GM21367 (cell line): ENCODE results near the gene METTL8.

Experiments
- ATAC-seq: cut with Tn5 transposase; IDR thresholded peaks from one replicate; pipeline ENCODE4 v1.9.1; 2021; ENCODE audit not compliant: unreplicated experiment

Gene METTL8

DNA sequence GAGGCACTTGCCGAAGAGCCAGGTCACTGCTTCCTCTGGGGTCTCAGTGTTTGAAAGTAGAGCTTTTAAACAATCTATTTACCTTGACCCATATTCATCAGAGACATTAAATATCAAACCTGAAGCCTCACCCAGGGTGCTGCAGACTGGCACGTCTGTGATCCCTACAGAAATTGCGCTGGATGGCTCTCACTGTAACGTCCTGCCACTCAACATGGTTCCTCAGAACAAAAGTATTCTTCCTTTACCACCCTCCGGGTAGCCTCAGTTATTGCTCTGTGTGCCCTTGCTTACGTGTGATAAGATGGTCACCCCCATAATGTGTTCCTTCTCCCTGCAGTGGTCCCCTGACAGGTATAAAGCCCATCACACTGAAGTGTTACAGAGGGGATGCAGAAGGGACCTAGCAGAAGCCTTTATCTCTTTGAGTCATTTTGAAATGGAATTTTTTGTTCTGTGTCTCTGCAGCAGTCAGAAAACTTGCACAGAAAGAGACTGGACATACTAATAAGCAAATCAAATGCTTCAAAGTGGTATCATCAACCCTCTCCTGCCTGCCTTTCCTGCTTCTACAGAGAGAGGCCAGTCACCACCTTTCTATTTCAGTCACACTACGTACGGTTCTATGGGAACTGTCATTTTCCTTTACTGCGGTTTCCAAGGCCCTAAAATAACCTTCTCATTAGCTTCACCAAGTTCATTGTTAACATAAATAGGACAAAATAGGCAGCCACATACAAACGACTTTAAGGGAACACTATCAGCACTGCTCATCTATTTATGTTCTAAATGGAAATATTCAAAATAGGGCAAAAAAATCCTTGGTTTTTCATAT is 86.8 kb downstream of the METTL8 start:
- ATAC-seq: no peak

DNA sequence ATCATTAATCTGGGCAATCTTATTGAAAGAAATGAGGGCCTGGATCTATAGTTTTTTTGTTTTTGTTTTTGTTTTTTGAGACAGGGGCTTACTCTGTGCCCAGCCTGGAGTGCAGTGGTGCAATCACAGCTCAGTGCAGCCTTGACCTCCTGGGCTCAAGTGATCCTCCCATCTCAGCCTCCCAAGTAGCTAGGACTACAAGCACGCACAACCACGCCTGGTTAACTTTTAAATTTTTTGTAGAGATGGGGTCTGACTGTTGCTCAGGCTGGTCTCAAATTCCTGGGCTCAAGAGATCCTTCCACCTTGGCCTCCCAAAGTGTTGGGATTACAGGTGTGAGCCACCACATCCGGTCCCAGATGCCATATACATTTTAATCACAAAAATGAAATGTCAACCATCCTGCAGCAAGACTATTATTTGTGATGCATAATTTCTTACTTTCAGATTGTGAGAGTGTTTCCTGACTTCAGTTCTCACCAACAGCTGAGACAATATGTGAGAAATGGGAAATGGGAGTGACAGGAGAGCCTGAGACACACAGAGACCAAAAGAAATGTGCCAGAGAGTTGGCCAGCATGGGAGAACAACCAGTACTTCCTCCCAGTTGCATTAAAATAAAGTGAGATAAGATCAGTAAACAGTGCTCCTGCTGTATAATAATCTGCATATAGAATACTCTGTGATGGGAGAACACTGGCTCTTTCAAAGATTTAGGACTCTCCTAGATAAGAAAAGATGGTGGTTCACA is 87.6 kb downstream of the METTL8 start:
- ATAC-seq: no peak

DNA sequence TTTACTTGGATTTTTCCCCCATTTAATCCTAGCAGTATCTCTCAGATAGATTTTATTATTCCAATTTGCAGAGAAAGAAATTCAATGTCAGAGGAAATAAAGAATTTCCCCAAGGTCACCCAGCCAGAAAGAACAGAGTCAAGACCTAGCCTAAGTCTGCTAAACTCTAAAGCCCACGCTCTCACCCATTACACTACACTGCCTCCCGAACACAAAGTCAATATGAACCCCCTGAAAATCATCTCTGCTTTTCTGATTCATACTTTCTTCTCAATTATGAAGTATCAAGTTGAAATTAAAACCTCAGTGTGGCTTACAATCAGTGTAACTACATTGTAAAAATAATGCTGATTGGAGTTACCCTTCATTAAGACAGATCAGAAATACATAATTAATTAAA is 89.6 kb downstream of the METTL8 start:
- ATAC-seq: no peak

DNA sequence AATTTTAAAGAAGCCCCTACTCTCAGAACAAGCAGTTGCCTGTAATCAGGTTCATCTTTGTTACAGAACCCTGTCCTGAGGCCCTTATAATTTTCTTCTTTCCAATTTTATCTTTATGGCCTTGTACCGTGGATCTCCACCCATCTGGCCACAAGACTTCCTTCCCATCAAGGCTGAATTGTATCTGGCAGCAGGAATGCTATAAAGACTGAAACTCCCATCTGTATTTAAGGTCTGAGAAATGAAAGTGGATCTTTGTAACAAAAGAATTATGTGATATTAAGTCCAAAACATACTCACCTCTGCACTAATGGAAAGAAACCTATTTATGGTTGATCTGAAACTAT is 91.8 kb downstream of the METTL8 start:
- no peak for ATAC-seq

DNA sequence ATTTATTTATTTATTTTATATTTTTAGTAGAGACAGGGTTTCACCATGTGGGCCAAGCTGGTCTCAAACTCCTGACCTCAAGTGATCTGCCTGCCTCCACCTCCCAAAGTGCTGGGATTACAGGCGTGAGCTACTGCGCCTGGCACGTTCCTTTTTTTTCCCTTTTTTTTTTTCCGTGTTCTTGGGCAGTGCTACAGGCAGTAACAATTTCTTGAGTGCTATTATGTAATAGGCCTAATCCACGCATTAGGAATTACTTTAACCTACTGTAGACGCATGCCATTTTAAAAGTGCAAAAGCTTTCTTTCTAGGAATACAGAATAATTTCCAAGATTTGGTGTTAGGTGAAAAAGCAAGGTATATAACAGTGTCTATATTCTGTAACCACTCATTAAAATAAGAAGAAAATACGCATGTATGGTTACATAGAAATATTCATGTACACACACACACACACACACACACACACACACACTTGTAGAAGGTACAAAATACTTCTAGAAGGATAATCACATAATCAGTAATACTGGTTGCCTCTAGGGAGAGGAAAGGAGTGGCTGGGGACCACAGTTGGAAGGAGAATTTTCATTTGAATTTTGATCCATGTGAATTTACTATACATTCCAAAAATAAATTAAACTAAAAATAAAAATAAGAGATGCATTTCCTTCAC is 92.3 kb downstream of the METTL8 start:
- ATAC-seq: no peak

DNA sequence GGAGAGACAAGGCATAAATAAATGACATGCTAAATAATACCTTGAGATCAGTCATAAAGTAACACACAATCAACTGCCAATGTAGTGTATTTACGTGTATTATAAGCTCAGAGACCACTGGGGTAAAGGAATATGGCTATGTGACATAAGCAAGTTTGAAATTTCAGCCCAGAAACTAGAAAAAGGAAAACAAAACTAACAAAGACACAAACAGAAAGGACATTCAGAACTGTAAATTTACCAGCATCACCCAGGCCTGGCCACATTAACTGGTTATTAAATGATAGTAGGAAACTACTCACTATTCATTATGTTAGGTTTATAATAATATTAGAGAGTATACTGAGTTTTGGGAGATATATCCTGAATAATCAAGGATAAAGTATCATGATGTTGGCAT is 98.8 kb downstream of the METTL8 start:
- no peak for ATAC-seq

DNA sequence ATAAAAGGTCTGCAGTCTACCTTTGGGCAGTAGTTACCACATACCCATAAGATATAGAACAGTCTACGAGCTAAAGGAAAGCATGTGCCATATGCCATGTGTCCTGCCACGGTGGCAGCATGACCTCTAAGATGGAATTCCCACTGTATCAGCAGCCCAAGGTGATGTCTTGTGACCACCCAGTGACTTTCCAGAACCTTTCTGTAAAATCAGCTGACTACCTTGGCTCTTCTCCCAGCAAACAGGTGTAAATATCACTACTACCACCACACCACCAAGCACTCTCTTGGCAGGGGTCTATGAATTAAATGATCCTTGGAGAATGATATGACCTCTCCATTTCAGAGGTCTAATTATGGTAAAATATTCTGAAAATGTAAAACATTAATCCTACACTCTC is 99.6 kb downstream of the METTL8 start:
- no peak for ATAC-seq

DNA sequence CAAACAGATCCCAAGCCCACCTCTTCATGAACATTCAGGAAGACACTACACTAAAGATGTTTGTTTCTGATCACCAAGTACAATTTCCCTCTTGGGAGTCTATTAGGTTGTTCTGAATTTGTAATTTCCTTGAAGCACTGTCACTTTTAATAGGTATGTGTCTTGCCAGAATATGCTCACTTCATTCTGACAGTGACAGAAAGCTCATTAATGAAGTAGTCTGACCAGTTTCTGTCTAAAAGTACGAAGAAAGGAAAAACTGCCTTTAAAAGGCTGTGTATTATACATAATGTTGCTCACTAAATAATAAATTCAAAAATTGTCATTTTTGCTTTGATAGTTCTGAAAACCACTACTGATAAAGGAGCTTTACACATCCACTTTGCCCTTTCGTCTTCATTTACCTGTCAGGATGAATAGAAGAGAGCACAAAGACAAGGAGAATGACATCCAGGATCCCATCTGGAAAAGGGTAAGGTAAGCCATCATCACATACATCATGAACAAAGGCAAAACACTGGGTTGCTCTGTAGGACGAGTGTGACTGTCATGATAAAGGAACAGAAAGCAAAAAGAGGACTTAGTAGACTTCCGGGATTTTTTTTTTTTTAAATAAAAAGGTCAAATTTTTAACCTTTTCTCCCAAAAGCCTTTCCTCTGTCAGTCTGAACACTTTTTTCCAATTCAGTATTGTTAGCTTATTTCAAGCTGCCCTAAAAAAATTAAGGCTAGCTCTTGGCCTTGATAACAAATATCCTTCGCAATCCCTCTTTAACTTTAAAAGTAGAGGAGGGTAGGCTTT is 103.4 kb downstream of the METTL8 start:
- no peak for ATAC-seq

DNA sequence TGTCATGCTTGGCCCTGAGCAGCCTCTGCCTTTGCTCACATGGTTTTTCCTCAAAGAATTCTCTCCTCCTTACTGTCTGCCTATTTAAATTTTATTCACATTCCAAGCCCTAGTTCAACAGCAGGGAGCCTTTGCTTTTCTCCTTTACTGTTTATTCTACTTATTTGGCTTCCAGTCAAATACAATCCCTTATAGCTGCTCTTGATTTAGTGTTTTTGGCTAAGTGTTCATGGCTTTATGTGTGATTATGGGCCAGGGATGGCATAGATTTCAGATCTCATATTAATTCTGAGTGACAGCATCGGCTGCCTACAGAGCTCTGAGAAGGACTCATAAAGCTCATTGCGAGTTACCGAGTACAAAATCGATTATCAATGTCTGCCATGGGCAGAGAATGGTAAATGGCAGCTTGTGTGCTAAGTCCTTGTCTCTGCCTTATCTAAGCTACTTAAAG is 106.7 kb downstream of the METTL8 start:
- no peak for ATAC-seq

DNA sequence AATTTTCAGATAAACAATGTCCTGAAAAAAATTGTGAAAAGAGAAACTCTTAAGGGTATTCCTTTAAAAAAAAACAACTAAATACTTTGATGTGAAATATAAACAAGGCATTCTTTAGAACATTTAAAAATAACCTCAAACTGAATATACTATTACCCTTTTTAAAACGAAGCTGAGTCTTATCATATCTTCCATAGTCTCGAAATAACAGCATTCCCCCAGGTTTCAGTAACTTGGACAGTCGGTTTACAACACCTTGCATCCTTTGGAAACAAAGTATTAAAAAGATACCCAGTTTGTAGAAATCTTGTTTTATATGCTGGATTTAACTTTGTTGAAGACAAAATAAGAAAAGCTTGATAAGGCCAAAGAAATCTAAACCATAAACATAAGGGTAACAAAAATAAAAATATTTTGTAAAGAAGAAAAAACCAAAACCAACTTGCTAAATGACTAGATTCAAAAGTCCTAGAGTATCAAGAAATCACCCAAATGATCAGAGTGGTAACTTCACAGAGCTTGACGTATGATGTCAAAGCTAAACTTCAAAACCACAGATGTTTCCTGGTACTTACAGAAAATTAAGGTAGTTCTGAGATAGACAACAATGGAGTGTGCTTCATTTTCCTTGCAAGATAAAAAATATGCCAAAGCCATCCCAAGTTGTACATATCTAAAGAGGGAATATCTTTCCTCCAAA is 107.8 kb downstream of the METTL8 start:
- ATAC-seq: no peak

DNA sequence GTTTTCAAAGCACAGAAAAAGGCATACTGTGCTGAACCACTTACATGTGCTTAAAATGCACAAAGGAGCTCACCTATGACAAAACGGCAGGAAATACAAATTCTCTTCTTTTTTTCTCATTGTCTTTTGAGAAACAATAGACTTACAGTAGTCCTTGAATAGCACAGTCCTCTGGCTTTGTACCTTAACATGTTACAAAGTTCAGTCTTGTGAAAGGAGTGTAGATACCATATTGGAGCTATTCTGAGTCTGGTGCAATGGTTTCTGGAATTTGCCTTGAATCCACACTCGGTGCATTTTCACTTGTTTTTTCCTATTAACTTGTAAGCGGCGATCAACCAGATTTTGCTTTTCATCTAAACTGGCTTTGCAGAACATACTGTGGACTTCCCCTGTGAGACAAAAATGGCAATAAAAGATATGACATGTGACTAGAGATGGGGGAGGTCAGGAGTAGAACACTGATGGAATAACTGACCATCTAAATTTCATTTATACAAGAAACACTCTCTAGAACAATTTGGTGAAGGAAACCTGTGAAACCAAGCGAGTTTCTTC is 109.7 kb downstream of the METTL8 start:
- no peak for ATAC-seq

DNA sequence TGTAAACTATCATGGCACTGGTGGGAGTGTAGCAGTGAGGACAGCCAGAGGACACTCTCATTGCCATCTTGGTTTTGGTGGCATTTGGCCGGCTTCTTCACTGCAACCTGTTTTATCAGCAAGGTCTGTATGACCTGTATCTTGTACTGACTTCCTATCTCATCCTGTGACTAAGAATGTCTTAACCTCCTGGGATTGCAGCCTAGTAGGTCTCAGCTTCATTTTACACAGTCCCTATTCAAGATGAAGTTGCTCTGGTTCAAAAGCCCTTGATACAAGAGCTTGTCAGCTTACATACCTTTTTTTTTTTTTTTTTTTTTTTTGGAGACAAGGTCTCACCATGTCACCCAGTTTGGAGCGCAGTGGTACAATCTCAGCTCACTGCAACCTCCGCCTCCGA is 110.9 kb downstream of the METTL8 start:
- ATAC-seq: no peak

DNA sequence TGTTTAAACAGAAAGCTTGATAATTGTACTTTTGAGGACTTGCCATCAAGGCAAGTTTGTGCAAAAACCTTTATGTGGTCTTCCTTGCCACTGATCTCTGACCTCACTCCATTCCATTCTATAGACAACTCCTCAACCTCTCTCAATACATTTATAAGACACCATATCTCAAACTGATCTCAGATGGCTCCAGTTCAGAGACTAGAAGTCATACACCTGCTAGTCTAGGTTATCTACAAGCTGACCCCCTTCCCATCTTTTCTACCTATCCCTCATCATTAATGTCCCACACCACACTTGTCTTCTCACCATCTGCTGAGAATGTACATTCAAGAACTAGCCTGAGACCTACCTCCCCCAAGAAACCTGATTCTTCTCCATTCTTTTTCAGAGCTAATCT is 113.1 kb downstream of the METTL8 start:
- ATAC-seq: no peak

DNA sequence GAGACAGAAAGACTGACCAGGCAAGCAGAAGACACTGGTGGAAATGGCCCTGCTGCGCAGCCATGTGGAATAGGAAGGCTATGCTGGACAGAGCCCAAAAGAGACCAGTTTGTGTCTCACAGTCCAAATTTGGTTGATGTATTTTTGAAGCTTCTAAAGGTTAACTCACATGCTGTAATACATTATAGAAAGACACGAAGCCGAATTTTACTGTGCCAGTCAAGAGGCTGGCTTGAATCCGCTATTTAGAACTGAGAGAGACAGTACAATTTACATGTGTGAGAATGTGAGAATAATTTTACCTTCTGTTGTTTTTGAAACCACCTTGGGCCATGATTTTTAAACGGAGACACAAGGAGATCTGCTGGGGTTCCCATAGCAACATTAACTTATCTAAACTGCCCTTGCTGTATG is 113.6 kb downstream of the METTL8 start:
- ATAC-seq: peak; percentile 22

DNA sequence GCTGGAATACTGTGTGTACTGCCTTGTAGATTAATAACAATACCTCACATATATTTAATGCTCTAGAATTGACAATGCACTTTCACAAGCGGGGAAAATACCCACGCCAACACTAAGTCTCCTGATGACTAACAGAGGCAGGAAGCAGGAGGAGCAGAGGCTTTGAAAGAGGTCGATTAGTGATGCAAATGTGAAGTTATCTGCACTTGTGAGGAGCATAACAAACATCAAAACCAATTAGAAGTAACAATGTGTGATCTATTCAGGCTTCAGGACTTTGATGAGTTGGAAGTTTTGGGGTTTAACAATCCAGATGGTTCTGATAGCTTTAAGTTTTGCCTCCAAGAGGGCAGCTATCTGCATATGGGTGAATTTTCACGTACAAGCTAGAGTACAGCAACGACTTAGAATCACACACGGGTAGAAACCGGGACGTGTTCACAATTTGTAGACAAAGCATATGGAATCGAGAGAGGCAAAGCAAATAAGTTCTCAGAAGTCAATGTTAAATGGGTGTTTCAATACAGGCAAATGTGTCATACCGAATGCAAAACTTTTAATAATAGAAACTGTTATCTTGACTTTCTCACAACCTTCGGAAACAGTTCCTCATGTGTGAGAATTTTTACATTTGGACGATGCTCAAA is 114.5 kb downstream of the METTL8 start:
- ATAC-seq: peak; percentile 32

DNA sequence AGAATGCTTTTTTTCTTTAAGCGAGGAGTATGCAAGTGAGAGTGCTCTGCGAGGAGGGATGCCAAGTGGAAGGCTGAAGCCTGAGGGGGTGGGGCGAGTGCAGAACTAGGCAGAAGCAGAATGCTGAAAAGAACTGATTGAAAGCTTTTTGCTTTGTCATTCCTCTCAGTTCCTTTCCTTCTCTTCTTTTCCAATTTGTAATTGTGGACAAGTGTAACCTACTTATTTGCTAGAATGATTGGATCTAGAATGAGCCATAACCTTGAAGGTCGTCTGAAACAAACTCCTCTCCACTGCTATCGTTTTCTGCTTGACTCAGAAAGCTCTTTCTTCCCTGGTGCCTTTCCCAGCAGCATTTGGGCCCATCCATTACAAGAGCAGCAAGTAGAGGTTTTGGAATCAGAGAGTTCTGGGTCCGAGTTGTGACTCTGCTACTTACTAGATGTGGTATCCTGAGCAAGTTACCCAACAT is 115.3 kb downstream of the METTL8 start:
- ATAC-seq: no peak

DNA sequence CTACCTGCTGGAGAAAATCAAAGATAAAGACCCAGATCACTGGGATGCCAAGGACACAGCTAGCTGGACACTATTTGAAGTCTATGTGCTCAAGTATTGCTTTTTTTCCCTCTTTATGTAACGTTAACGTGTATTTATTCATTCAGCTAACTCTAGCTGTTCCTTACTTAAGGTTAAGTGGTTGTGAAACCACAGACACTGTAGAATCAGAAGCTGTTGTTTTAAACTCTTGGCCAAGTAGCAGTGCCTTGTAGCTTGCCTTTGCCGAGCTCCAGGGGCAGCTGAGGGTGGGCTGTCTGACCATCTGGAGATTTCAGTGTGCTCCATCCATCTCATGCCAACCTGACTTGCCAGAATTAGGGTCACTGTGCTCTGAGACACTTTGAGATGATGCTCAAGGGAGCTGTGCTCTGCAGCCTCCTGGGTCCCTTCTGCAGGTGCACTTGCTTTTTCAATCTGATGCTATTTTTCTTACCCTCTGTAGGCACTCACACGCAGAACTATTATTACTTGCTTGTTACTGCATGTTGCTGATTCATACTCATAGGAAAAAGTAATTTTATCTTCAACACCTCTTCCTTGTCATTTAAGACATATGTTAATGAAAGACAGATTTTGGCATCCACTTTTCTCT is 116.2 kb downstream of the METTL8 start:
- peak; percentile 32 for ATAC-seq

DNA sequence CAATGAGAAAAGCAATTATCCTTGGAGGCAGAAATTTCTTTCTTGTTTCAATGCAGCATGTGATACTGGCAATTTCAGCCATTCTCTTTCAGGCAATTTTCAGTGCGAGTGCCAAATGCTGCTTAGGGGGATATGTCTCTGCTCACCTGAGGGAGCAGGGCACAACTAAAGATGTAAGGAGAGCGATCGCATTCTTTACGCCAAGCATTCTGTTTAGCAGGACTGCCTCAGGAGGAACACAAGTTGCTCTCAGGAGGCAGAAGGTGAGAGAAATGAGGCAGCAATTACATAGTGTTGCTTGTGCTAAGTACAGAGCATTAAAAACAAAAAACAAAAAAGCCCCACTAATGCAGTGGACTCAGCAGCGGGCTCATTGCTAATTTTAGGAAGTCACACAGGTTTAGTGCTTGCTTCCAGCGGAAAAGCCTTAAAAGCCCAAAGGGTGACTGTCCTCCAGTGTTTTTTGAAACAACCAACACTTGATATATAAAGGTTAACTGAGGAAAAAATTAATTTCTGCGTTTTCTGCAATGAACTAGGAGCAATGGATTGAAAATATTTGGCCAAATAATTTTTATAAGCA is 116.9 kb downstream of the METTL8 start:
- ATAC-seq: no peak

DNA sequence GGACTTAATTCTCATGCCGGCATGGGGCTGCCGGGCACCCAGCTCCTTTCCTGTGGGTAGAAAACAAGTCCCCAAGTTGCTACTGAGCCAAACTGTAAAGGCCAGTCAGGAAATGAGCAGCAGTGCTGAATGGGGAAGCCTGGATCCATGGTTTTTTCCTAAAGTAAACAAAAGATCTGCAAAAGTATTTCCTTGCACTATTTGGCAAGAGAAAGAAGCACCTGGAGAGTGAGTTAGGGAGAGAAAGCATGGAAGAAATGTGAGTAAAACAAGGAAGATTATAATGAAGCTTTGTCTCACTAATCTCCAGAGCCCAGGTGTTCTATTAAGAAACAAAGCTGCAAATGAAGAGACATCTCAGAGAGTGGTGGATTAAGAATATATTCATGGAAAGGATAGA is 117.6 kb downstream of the METTL8 start:
- ATAC-seq: no peak
